ENCODE data around the gene FYB2.

Gene FYB2

DNA sequence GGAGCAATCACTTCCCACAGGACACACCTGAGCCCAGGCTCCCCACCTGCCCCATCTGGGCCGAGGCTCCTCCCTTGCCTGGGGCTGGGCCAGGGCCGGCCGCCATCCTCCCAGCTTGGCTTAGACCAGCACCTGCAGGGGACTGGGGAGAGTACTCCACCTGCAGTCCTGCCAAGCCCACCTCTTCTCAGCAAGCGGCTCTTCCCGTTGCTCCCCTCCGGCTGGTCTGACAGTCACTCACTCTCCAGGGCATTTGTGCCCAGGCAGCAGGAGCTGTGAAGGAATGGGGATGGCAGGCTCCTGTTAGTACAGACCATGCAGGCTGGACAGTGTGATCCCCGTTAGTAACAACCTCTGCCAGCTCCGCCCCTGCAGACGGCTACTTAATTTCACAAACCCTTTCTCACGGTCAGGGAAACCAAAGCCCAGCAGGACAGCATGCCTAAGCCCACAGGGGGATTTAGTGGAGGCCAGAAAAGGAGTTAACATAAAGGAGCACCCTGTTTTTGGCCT lies at the start of gene FYB2:
Gene FYB2, minus strand, starts transcription at position 18 of the 513 bp plus-strand sequence. CDS start 114 bp downstream, outside the sequence.
- POLR2A ChIA-PET, result no interaction called here
- CTCF ChIA-PET, result interaction anchor here (1.1 kb wide), 1 partner anchor 61 kb away, joined by 4 read pairs; no protein-coding TSS in a partner anchor
- TF ChIP-seq CTBP1 (IDR thresholded peaks at IDR 0.05; ENCODE audit: borderline replicate concordance) (no peak), ELF4 (IDR thresholded peaks at IDR 0.05) (no peak), BHLHE40 (IDR thresholded peaks at IDR 0.05; ENCODE audit: borderline replicate concordance) (no peak), FOXA1 (IDR thresholded peaks at IDR 0.05) (no peak), NFRKB (IDR thresholded peaks at IDR 0.05) (no peak), FOXK2 (IDR thresholded peaks at IDR 0.05) (no peak), SUZ12 (IDR thresholded peaks at IDR 0.05) (no peak), SP1 (IDR thresholded peaks at IDR 0.05) (no peak), ARNT (IDR thresholded peaks at IDR 0.05) (no peak), L3MBTL2 (conservative IDR thresholded peaks at IDR 0.05) (no peak), TARDBP (IDR thresholded peaks at IDR 0.05) (no peak), HDGF (IDR thresholded peaks at IDR 0.05; ENCODE audit: borderline replicate concordance) (no peak)
- TF ChIP-seq, protein P1, sequence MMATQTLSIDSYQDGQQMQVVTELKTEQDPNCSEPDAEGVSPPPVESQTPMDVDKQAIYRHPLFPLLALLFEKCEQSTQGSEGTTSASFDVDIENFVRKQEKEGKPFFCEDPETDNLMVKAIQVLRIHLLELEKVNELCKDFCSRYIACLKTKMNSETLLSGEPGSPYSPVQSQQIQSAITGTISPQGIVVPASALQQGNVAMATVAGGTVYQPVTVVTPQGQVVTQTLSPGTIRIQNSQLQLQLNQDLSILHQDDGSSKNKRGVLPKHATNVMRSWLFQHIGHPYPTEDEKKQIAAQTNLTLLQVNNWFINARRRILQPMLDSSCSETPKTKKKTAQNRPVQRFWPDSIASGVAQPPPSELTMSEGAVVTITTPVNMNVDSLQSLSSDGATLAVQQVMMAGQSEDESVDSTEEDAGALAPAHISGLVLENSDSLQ (IDR thresholded peaks at IDR 0.05), result no peak
- DNase-seq (ENCODE audit: extremely low spot score), result no peak

GRCh38 chr1:56868761-56869160 lies 49.6 kb upstream of the FYB2 start:
- ChIA-PET CTCF (no interaction called here), POLR2A (no interaction called here)
- no peak for DNase-seq (ENCODE audit: extremely low spot score)
- TF ChIP-seq ELF4 (IDR thresholded peaks at IDR 0.05) (no peak), FOXK2 (IDR thresholded peaks at IDR 0.05) (no peak), ZNF384 (IDR thresholded peaks at IDR 0.05) (no peak), NFRKB (IDR thresholded peaks at IDR 0.05) (no peak), FOXA1 (IDR thresholded peaks at IDR 0.05) (no peak), SUZ12 (IDR thresholded peaks at IDR 0.05) (no peak)
- TF ChIP-seq, protein P1 (IDR thresholded peaks at IDR 0.05), result no peak

GRCh38 chr1:56867491-56867890 lies 48.3 kb upstream of the FYB2 start:
- DNase-seq (ENCODE audit: extremely low spot score), result no peak
- ChIA-PET CTCF (no interaction called here), POLR2A (no interaction called here)
- TF ChIP-seq CTBP1 (IDR thresholded peaks at IDR 0.05; ENCODE audit: borderline replicate concordance) (no peak), HDGF (IDR thresholded peaks at IDR 0.05; ENCODE audit: borderline replicate concordance) (no peak), FOXK2 (IDR thresholded peaks at IDR 0.05) (no peak), ARNT (IDR thresholded peaks at IDR 0.05) (no peak), ELF4 (IDR thresholded peaks at IDR 0.05) (no peak), LEF1 (IDR thresholded peaks at IDR 0.05; ENCODE audit: borderline replicate concordance) (no peak)
- TF ChIP-seq, protein P1 (IDR thresholded peaks at IDR 0.05), result no peak

- ChIA-PET CTCF (no interaction called here), POLR2A (no interaction called here)
- TF ChIP-seq FOXA1 (IDR thresholded peaks at IDR 0.05) (no peak), FOXM1 (IDR thresholded peaks at IDR 0.05; ENCODE audit: borderline replicate concordance) (no peak), ELF4 (IDR thresholded peaks at IDR 0.05) (no peak), BHLHE40 (IDR thresholded peaks at IDR 0.05; ENCODE audit: borderline replicate concordance) (no peak), HDGF (IDR thresholded peaks at IDR 0.05; ENCODE audit: borderline replicate concordance) (no peak), CTBP1 (IDR thresholded peaks at IDR 0.05; ENCODE audit: borderline replicate concordance) (no peak), FOXK2 (IDR thresholded peaks at IDR 0.05) (no peak), TARDBP (IDR thresholded peaks at IDR 0.05) (no peak), ARNT (IDR thresholded peaks at IDR 0.05) (no peak), LEF1 (IDR thresholded peaks at IDR 0.05; ENCODE audit: borderline replicate concordance) (no peak), ZNF384 (IDR thresholded peaks at IDR 0.05) (no peak), NFRKB (IDR thresholded peaks at IDR 0.05) (no peak), SUZ12 (IDR thresholded peaks at IDR 0.05) (no peak), L3MBTL2 (conservative IDR thresholded peaks at IDR 0.05) (no peak)
- TF ChIP-seq, protein P1 (IDR thresholded peaks at IDR 0.05), result no peak
- DNase-seq (ENCODE audit: extremely low spot score), result no peak
Observed at GRCh38 chr1:56866656-56867055, 47.5 kb upstream of the FYB2 start.

DNA sequence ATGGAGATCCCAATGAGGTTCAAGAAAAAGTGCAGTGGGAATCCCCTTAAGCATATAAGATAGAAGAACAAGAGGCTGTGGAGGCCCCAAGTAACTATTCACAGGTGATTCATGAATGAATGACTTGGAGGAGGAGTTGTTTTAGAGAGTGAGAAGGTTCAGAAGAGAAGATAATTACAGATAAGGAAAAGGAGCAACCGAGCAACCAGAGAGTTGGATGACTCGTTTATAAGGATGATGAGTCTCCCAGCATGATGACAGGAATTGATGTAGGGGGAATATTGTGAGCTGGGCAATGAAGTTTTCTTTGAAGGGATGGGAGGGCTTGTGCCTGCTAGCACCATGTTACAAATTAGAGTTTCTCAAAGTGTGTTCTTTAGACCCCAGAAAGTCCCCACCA lies 45.2 kb upstream of the FYB2 start:
- ChIA-PET CTCF (no interaction called here), POLR2A (no interaction called here)
- TF ChIP-seq, protein P1 (IDR thresholded peaks at IDR 0.05), result no peak
- no peak for TF ChIP-seq ZNF384 (IDR thresholded peaks at IDR 0.05)
- no peak for TF ChIP-seq ELF4 (IDR thresholded peaks at IDR 0.05)
- TF ChIP-seq FOXM1 (IDR thresholded peaks at IDR 0.05; ENCODE audit: borderline replicate concordance), result no peak
- no peak for TF ChIP-seq LEF1 (IDR thresholded peaks at IDR 0.05; ENCODE audit: borderline replicate concordance)
- no peak for TF ChIP-seq TARDBP (IDR thresholded peaks at IDR 0.05)
- TF ChIP-seq SP1 (IDR thresholded peaks at IDR 0.05), result no peak
- DNase-seq (ENCODE audit: extremely low spot score), result no peak
